ENCODE data around the gene ZNF609.

ZNF609 gene

GRCh38 chr15:64547275-64547674 lies 86.9 kb downstream of the ZNF609 start:
- DNase-seq, result no peak

GRCh38 chr15:64548235-64548634 lies 87.9 kb downstream of the ZNF609 start:
- no peak for DNase-seq

GRCh38 chr15:64549860-64550259 lies 89.5 kb downstream of the ZNF609 start:
- no peak for DNase-seq

- no peak for DNase-seq
Observed at GRCh38 chr15:64552281-64552948, 92.0 kb downstream of the ZNF609 start.

- DNase-seq, result no peak
Observed at GRCh38 chr15:64558460-64559179, 98.2 kb downstream of the ZNF609 start.

- no peak for DNase-seq
Observed at GRCh38 chr15:64559243-64559642, 98.9 kb downstream of the ZNF609 start.

- DNase-seq, result no peak
Observed at GRCh38 chr15:64560501-64560900, 100.1 kb downstream of the ZNF609 start.

GRCh38 chr15:64560998-64561397 lies 100.6 kb downstream of the ZNF609 start:
- DNase-seq, result no peak

- DNase-seq, result no peak
Observed at GRCh38 chr15:64562003-64562640, 101.7 kb downstream of the ZNF609 start.

GRCh38 chr15:64566102-64566501 lies 105.7 kb downstream of the ZNF609 start:
- DNase-seq, result no peak

GRCh38 chr15:64566629-64567427 lies 106.5 kb downstream of the ZNF609 start:
- DNase-seq, result no peak

- no peak for DNase-seq
Observed at GRCh38 chr15:64568765-64569164, 108.4 kb downstream of the ZNF609 start.

- peak; percentile 45 for DNase-seq
Observed at GRCh38 chr15:64571857-64572291, 111.5 kb downstream of the ZNF609 start.

GRCh38 chr15:64572856-64573255 lies 112.5 kb downstream of the ZNF609 start:
- DNase-seq, result no peak

GRCh38 chr15:64574301-64575017 lies 114.1 kb downstream of the ZNF609 start:
- no peak for DNase-seq

- no peak for DNase-seq
Observed at GRCh38 chr15:64580696-64581407, 120.5 kb downstream of the ZNF609 start.

GRCh38 chr15:64581408-64581761 lies 121.0 kb downstream of the ZNF609 start:
- no peak for DNase-seq

- DNase-seq, result no peak
Observed at GRCh38 chr15:64582202-64582601, 121.8 kb downstream of the ZNF609 start.

- no peak for DNase-seq
Observed at GRCh38 chr15:64583519-64583918, 123.1 kb downstream of the ZNF609 start.

- no peak for DNase-seq
Observed at GRCh38 chr15:64583983-64584382, 123.6 kb downstream of the ZNF609 start.

GRCh38 chr15:64586259-64586870 lies 126.0 kb downstream of the ZNF609 start:
- no peak for DNase-seq
